Coronary artery (tissue), 2 donors: ENCODE results near the gene ELAVL3.
"Not testable (repeated sequence)": the region's sequence is repeated elsewhere in the genome, so short reads cannot be mapped to it uniquely, and the experiment has no call there.

Experiments
- DNase-seq: peaks from one replicate; pipeline ENCODE4 v3.0.0-alpha.2; 2017; ENCODE audit warnings: low spot score
- H3K27ac ChIP-seq, 2 donors: fragments of 200-600 bp; sonication (generic); one replicate each; pipeline ENCODE4 v1.5.1; 2016 to 2019
- H3K4me3 ChIP-seq: fragments of 200-600 bp; sonication (generic); 2 replicates; pipeline ENCODE4 v1.5.1; 2016; ENCODE audit warnings: mild to moderate bottlenecking, moderate library complexity
- CTCF ChIP-seq: fragments of 200-600 bp; sonication (generic); IDR thresholded peaks from one replicate; pipeline ENCODE4 v1.5.1; 2019; ENCODE audit warnings: antibody characterized with exemption

ELAVL3 gene

GRCh38 chr19:11465600-11465999 is 15.2 kb downstream of the ELAVL3 start:
- no peak for TF ChIP-seq CTCF
- no peak for DNase-seq

GRCh38 chr19:11464333-11465265 is 16.2 kb downstream of the ELAVL3 start:
- no peak for DNase-seq
- Histone ChIP-seq H3K27ac (no peak overlapping the region), H3K4me3 (no peak overlapping the region)
- no peak for TF ChIP-seq CTCF

More at GRCh38 chr19:11465600-11465999, 15.2 kb downstream of the ELAVL3 start:
- H3K27ac ChIP-seq: no peak overlapping the region
- no peak overlapping the region for H3K4me3 ChIP-seq

- H3K4me3 ChIP-seq: no peak overlapping the region
- TF ChIP-seq CTCF: no peak
- H3K27ac ChIP-seq: no peak overlapping the region
- DNase-seq: no peak
These were observed 17.5 kb downstream of the ELAVL3 start for GRCh38 chr19:11463391-11463790.

- no peak overlapping the region for H3K27ac ChIP-seq
- DNase-seq: no peak
- H3K4me3 ChIP-seq: no peak overlapping the region
- no peak for TF ChIP-seq CTCF
These were observed 19.4 kb downstream of the ELAVL3 start for GRCh38 chr19:11461453-11461852.

GRCh38 chr19:11460207-11460606 is 20.6 kb downstream of the ELAVL3 start:
- DNase-seq: no peak
- H3K4me3 ChIP-seq: no peak overlapping the region
- TF ChIP-seq CTCF: no peak
- H3K27ac ChIP-seq: no peak overlapping the region

- not testable (repeated sequence) for H3K4me3 ChIP-seq, DNase-seq, H3K27ac ChIP-seq
These were observed 21.9 kb downstream of the ELAVL3 start for GRCh38 chr19:11458912-11459311.

GRCh38 chr19:11458236-11458900 is 22.5 kb downstream of the ELAVL3 start:
- Histone ChIP-seq H3K4me3 (no peak overlapping the region), H3K27ac (no peak overlapping the region)
- TF ChIP-seq CTCF: no peak
- DNase-seq: no peak
